HepG2 (cell line): ENCODE measurements around the gene SS18L1. TPM values are rescaled to one million over a fixed set of nuclear protein-coding genes. Genes with fewer than 3 reads are reported as not detected.

Experiments
- ATAC-seq: fragments of 200-7000 bp; cut with Tn5 transposase; 3 replicates; pipeline ENCODE4 v1.9.1; 2020; ENCODE audit warnings: mild to moderate bottlenecking, moderate library complexity
- BruUV-seq: library from RNA; stranded (reverse); fragments of 400-500 nt; replicated peaks from 2 replicates; lab custom pipeline; 2021; lab: Mats Ljungman, UMichigan
- CTCF ChIA-PET: fragments of 300-600 bp; formaldehyde crosslinking; extraction: SDS; loops from one replicate; lab custom pipeline; 2021; ENCODE audit warnings: low total read pairs, inconsistent platforms, low intra/inter-chr PET ratio; lab: Yijun Ruan, JAX
- POLR2A ChIA-PET: fragments of 350-600 bp; sonication (Branson Sonifier 250); formaldehyde crosslinking; loops from one replicate; lab custom pipeline; 2020; ENCODE audit warnings: antibody characterized with exemption, inconsistent platforms; lab: Yijun Ruan, JAX
- DNase-seq: peaks from one replicate; pipeline ENCODE4 v3.0.0-alpha.2; 2015; ENCODE audit warnings: low spot score
- FAIRE-seq: peaks from 3 replicates; lab custom pipeline; 2011; peaks lifted over from hg19 to GRCh38; lab: Jason Lieb, UNC
- H2AFZ ChIP-seq: one replicate; pipeline ENCODE4 v1.6.1; 2011; ENCODE audit warnings: low read length, inconsistent platforms
- H3K27ac ChIP-seq: fragments of 300-600 bp; 3 replicates; pipeline ENCODE4 v1.8.0; 2011; ENCODE audit warnings: mixed run types, mild to moderate bottlenecking, mixed read lengths, low read length, inconsistent platforms; ENCODE audit not compliant: insufficient read depth; ENCODE audit errors: extremely low read length
- H3K27me3 ChIP-seq, 2 experiments: fragments of 200-600 bp in 1 of 2; 2 replicates in 1 of 2; 3 replicates in 1 of 2; pipeline versions ENCODE4 v1.6.0 to v1.8.0; 2011; ENCODE audit warnings: low read length in 2 of 2, mild to moderate bottlenecking in 2 of 2, moderate library complexity in 2 of 2, inconsistent platforms in 1 of 2; ENCODE audit not compliant: insufficient read depth in 2 of 2, control insufficient read depth in 1 of 2
- H3K36me3 ChIP-seq, 2 experiments: fragments of 200-600 bp in 1 of 2; replicated peaks in 1 of 2; 2 replicates in 1 of 2; 3 replicates in 1 of 2; pipeline versions ENCODE4 v1.5.1 to v1.8.0; 2011; ENCODE audit warnings: low read length in 2 of 2, inconsistent platforms in 1 of 2; ENCODE audit not compliant: insufficient read depth in 2 of 2, control insufficient read depth in 1 of 2
- H3K4me1 ChIP-seq: 2 replicates; pipeline ENCODE4 v1.5.1; 2012; ENCODE audit warnings: low read length, inconsistent platforms; ENCODE audit not compliant: insufficient read depth
- H3K4me2 ChIP-seq: 2 replicates; pipeline ENCODE4 v1.6.0; 2011; ENCODE audit warnings: low read depth, low read length, inconsistent platforms
- H3K4me3 ChIP-seq, 3 experiments: fragments of 200-600 bp in 1 of 3; sonication (generic), shearing (Covaris generic) in 1 of 3; replicated peaks in 1 of 3; 2 replicates each; pipeline ENCODE4 v1.5.1; 2011 to 2016; ENCODE audit warnings: low read length in 3 of 3, inconsistent platforms in 2 of 3, low read depth in 2 of 3, mild to moderate bottlenecking in 2 of 3, control low read depth in 1 of 3, mixed read lengths in 1 of 3; ENCODE audit not compliant: insufficient read depth in 1 of 3
- H3K79me2 ChIP-seq: one replicate; pipeline ENCODE4 v1.6.1; 2011; ENCODE audit warnings: low read length, inconsistent platforms; ENCODE audit not compliant: insufficient read depth
- H3K9ac ChIP-seq: 2 replicates; pipeline ENCODE4 v1.6.0; 2011; ENCODE audit warnings: mild to moderate bottlenecking, low read depth, low read length, inconsistent platforms; ENCODE audit not compliant: insufficient read depth
- H3K9me3 ChIP-seq: 2 replicates; pipeline ENCODE4 v1.5.1; 2012; ENCODE audit warnings: mild to moderate bottlenecking, low read length
- H4K20me1 ChIP-seq: 2 replicates; pipeline ENCODE4 v1.6.0; 2011; ENCODE audit warnings: inconsistent platforms, mild to moderate bottlenecking, low read length, moderate library complexity; ENCODE audit not compliant: insufficient read depth
- HOXA3 ChIP-seq: sonication (generic); formaldehyde crosslinking; IDR thresholded peaks from 2 replicates; pipeline ENCODE4 v1.5.0; 2020; ENCODE audit warnings: missing genetic modification reagents
- KLF9 ChIP-seq: IDR thresholded peaks from 2 replicates; pipeline ENCODE4 v1.6.1; 2016; ENCODE audit warnings: low read depth
- MAFK ChIP-seq, 2 experiments: IDR thresholded peaks in 1 of 2; conservative IDR thresholded peaks in 1 of 2; 2 replicates each; pipeline ENCODE4 v1.6.1; 2011; ENCODE audit warnings: improper control_type of control experiment in 2 of 2, low read length in 2 of 2
- MXD4 ChIP-seq: IDR thresholded peaks from 2 replicates; pipeline ENCODE4 v1.6.1; 2016; ENCODE audit warnings: mild to moderate bottlenecking, missing biosample characterization, missing genetic modification reagents
- ZBTB1 ChIP-seq: sonication (generic); formaldehyde crosslinking; IDR thresholded peaks from 2 replicates; pipeline ENCODE4 v1.4.0; 2020; ENCODE audit warnings: missing genetic modification reagents, borderline replicate concordance
- ZBTB49 ChIP-seq: sonication (generic); formaldehyde crosslinking; IDR thresholded peaks from 2 replicates; pipeline ENCODE4 v1.4.0; 2020; ENCODE audit warnings: missing genetic modification reagents, borderline replicate concordance
- ZFP91 ChIP-seq: sonication (generic); formaldehyde crosslinking; IDR thresholded peaks from 2 replicates; pipeline ENCODE4 v1.9.0; 2022; ENCODE audit warnings: missing genetic modification reagents, mild to moderate bottlenecking, borderline replicate concordance
- ZNF121 ChIP-seq: sonication (generic); formaldehyde crosslinking; IDR thresholded peaks from 2 replicates; pipeline ENCODE4 v1.5.0; 2020; ENCODE audit warnings: mild to moderate bottlenecking, missing genetic modification reagents
- ZNF232 ChIP-seq: sonication (generic); formaldehyde crosslinking; IDR thresholded peaks from 2 replicates; pipeline ENCODE4 v1.4.0; 2020; ENCODE audit warnings: missing genetic modification reagents, borderline replicate concordance
- ZNF350 ChIP-seq: sonication (generic); formaldehyde crosslinking; IDR thresholded peaks from 2 replicates; pipeline ENCODE4 v1.4.0; 2020; ENCODE audit warnings: mild to moderate bottlenecking, low read depth, missing genetic modification reagents, borderline replicate concordance
- ZNF468 ChIP-seq: sonication (generic); formaldehyde crosslinking; IDR thresholded peaks from 2 replicates; pipeline ENCODE4 v1.8.0; 2022; ENCODE audit warnings: mild to moderate bottlenecking, moderate library complexity, missing genetic modification reagents
- ZNF614 ChIP-seq: IDR thresholded peaks from 2 replicates; pipeline ENCODE4 v1.6.1; 2018; ENCODE audit warnings: missing biosample characterization, missing genetic modification reagents, inconsistent platforms, borderline replicate concordance
- ZNF616 ChIP-seq: sonication (generic); formaldehyde crosslinking; IDR thresholded peaks from 2 replicates; pipeline ENCODE4 v1.5.0; 2020; ENCODE audit warnings: low read depth, mild to moderate bottlenecking, missing genetic modification reagents
- WGBS: methylation state at CpG from one replicate; pipeline ENCODE4 v1.1.6; 2017; ENCODE audit warnings: low lambda C conversion rate; 5-methylcytosine and 5-hydroxymethylcytosine counted together
- in situ Hi-C: cut with HindIII; loops from 2 replicates; pipeline ENCODE4 v1.10.0; 2017; ENCODE audit warnings: low pct_unique_long_range_greater_than_20kb; ENCODE audit not compliant: extremely low pct_ligation_motif_present
- intact Hi-C: fragments of 100-400 bp; cut with micrococcal nuclease; formaldehyde crosslinking; loops from one replicate; pipeline ENCODE4 v1.10.0; 2022; ENCODE audit not compliant: unreplicated experiment
- polyA plus RNA-seq, 8 experiments: library from polyadenylated mRNA; depleted of rRNA in 3 of 8; stranded (reverse) in 7 of 8; unstranded in 1 of 8; fragments of >200 nt; fragmentation: Illumina TruSeq in 4 of 8; extraction: Trizol in 4 of 8; gene quantifications; 2 replicates each; pipeline versions ENCODE4 v1.2.1 to v1.2.3, GENCODE V29; 2011 to 2016; ENCODE audit warnings: low read depth in 4 of 8, missing spikeins in 1 of 8, mixed read lengths in 1 of 8; ENCODE audit not compliant: insufficient read depth in 1 of 8
- total RNA-seq, 5 experiments: library from RNA; depleted of rRNA; stranded (reverse); fragments of >200 nt; fragmentation: Illumina TruSeq; extraction: Trizol; gene quantifications; 2 replicates each; pipeline ENCODE4 v1.2.3, GENCODE V29; 2016; ENCODE audit warnings: low read depth in 1 of 5
- TF ChIP-seq, protein P1 (sequence below): sonication (generic); formaldehyde crosslinking; IDR thresholded peaks from 2 replicates; pipeline ENCODE4 v1.8.1; 2022; ENCODE audit warnings: low read depth, mild to moderate bottlenecking, missing genetic modification reagents

Gene SS18L1
- total and polyA plus RNA-seq, 2 of the 13 experiments (the other 11 are each of a cell fraction or from before 2014, with no cell fraction given): 17.8 to 27.6 TPM

GRCh38 chr20:62145688-62146018, 2.1 kb downstream of the SS18L1 start (continued):
- TF ChIP-seq ZBTB49 (CRISPR knock-in tag): no peak
- TF ChIP-seq ZNF616 (CRISPR knock-in tag): 0 out of 2 replicates have a peak, but pooled peaks have one; percentile 14
- 0 out of 4 replicates have a peak, but pooled peaks of 1 of the 2 experiments have one; percentile 5 for TF ChIP-seq MAFK (conservative IDR thresholded peaks at IDR 0.05 in 1 of 2, IDR thresholded peaks at IDR 0.05 in 1 of 2; ENCODE audit: low read length in 2 of 2)
- 0 out of 2 replicates have a peak, but pooled peaks have one; percentile 89 for TF ChIP-seq ZNF468 (CRISPR knock-in tag)
- TF ChIP-seq ZNF350 (CRISPR knock-in tag): no peak

GRCh38 chr20:62146019-62146755, 2.6 kb downstream of the SS18L1 start:
- in situ Hi-C loops (no loop called here), intact Hi-C loops (no loop called here)
- H3K4me2 ChIP-seq: peak overlapping the region; percentile 96
- no peaks in the 10 kb centered on the region for H3K9me3 ChIP-seq
- peaks cover 58% of the 10 kb centered on the region for H4K20me1 ChIP-seq
- no peak overlapping the region for H2AFZ ChIP-seq
- peak; percentile 81 for FAIRE-seq
- H3K36me3 ChIP-seq: peaks cover 0 to under 1% of the 10 kb centered on the region in 2 experiments; a peak in 1 of 5 replicates
- BruUV-seq: no TSS peak
- POLR2A ChIA-PET: interaction anchor here (1.3 to 2.5 kb wide), 6 partner anchors 25 to 126 kb away, joined by 3 to 13 read pairs (median 4); partner anchors contain the start of genes LSM14B and MTG2
- H3K79me2 ChIP-seq: peaks cover 90% of the 10 kb centered on the region
- no peaks in the 10 kb centered on the region; a peak in 1 of 5 replicates for H3K27me3 ChIP-seq
- peak overlapping the region; percentile 70 for H3K27ac ChIP-seq
- peak; percentile 85 for DNase-seq
- peak overlapping the region; percentile 76 for H3K9ac ChIP-seq
- ATAC-seq: peak; percentile 32
- peaks cover 68% of the 10 kb centered on the region for H3K4me1 ChIP-seq
- CTCF ChIA-PET: no interaction called here
- WGBS: 18% methylated on average over 22 of the region's 22 CpGs
- H3K4me3 ChIP-seq: peak overlapping the region in 1 of 3 experiments; percentile 87; a peak in 2 of 6 replicates
- TF ChIP-seq ZBTB1 (0 out of 2 replicates have a peak, but pooled peaks have one; percentile 76), KLF9 (no peak), MXD4 (CRISPR knock-in tag) (peak; percentile 95), HOXA3 (CRISPR knock-in tag) (peak; percentile 77), ZNF121 (CRISPR knock-in tag) (peak; percentile 42; the same call in 1 of the 2 replicates), ZNF614 (CRISPR knock-in tag) (peak; percentile 26; the same call in 1 of the 2 replicates), ZFP91 (CRISPR knock-in tag) (peak; percentile 72), ZNF232 (no peak)
- TF ChIP-seq, protein P1, sequence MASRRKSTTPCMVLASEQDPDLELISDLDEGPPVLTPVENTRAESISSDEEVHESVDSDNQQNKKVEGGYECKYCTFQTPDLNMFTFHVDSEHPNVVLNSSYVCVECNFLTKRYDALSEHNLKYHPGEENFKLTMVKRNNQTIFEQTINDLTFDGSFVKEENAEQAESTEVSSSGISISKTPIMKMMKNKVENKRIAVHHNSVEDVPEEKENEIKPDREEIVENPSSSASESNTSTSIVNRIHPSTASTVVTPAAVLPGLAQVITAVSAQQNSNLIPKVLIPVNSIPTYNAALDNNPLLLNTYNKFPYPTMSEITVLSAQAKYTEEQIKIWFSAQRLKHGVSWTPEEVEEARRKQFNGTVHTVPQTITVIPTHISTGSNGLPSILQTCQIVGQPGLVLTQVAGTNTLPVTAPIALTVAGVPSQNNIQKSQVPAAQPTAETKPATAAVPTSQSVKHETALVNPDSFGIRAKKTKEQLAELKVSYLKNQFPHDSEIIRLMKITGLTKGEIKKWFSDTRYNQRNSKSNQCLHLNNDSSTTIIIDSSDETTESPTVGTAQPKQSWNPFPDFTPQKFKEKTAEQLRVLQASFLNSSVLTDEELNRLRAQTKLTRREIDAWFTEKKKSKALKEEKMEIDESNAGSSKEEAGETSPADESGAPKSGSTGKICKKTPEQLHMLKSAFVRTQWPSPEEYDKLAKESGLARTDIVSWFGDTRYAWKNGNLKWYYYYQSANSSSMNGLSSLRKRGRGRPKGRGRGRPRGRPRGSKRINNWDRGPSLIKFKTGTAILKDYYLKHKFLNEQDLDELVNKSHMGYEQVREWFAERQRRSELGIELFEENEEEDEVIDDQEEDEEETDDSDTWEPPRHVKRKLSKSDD: no peak
